ENCODE results near the gene ZNF90. TPM values are rescaled to one million over a fixed set of nuclear protein-coding genes. Genes with fewer than 3 reads are reported as not detected.

ZNF90 gene
- total RNA-seq, 1 donor from 2014 or later: 23.7 TPM

- TF ChIP-seq CTCF (conservative IDR thresholded peaks at IDR 0.05): no peak
- no peaks in the 10 kb centered on the region for H3K4me1 Mint-ChIP-seq (ENCODE audit: unreplicated experiment)
- DNase-seq (ENCODE audit: extremely low spot score, unreplicated experiment): no peak
- H3K27ac Mint-ChIP-seq: no peak overlapping the region
- peaks cover 7% of the 10 kb centered on the region for H3K9me3 Mint-ChIP-seq
- H3K27me3 Mint-ChIP-seq: no peaks in the 10 kb centered on the region
- H3K36me3 Mint-ChIP-seq: no peaks in the 10 kb centered on the region
- no peak overlapping the region for H3K4me3 Mint-ChIP-seq
Measured at GRCh38 chr19:20162821-20163220, 85.0 kb downstream of the ZNF90 start.

- no peaks in the 10 kb centered on the region for H3K4me1 Mint-ChIP-seq (ENCODE audit: unreplicated experiment)
- H3K27ac Mint-ChIP-seq: no peak overlapping the region
- no peaks in the 10 kb centered on the region for H3K27me3 Mint-ChIP-seq
- peaks cover 7% of the 10 kb centered on the region for H3K9me3 Mint-ChIP-seq
- H3K4me3 Mint-ChIP-seq: no peak overlapping the region
- DNase-seq (ENCODE audit: extremely low spot score, unreplicated experiment): no peak
- no peak for TF ChIP-seq CTCF (conservative IDR thresholded peaks at IDR 0.05)
- H3K36me3 Mint-ChIP-seq: peaks cover 4% of the 10 kb centered on the region
Measured at GRCh38 chr19:20164456-20164855, 86.7 kb downstream of the ZNF90 start.

- H3K36me3 Mint-ChIP-seq: peaks cover 18% of the 10 kb centered on the region
- H3K27ac Mint-ChIP-seq: peak overlapping the region; percentile 5
- no peak for TF ChIP-seq CTCF (conservative IDR thresholded peaks at IDR 0.05)
- no peak for DNase-seq (ENCODE audit: extremely low spot score, unreplicated experiment)
- peak overlapping the region; percentile 64 for H3K4me3 Mint-ChIP-seq
- no peaks in the 10 kb centered on the region for H3K27me3 Mint-ChIP-seq
- H3K9me3 Mint-ChIP-seq: peaks cover 7% of the 10 kb centered on the region
- H3K4me1 Mint-ChIP-seq (ENCODE audit: unreplicated experiment): peaks cover under 1% of the 10 kb centered on the region
Measured at GRCh38 chr19:20165971-20166592, 88.3 kb downstream of the ZNF90 start.

- H3K36me3 Mint-ChIP-seq: peaks cover 28% of the 10 kb centered on the region
Measured at GRCh38 chr19:20167020-20167644, 89.3 kb downstream of the ZNF90 start, which contains the start of gene ZNF486. TSS of gene ZNF486 (plus strand) at chr19:20167214. CDS start at chr19:20167331, 117 bp downstream.

GRCh38 chr19:20167651-20168122 is 89.9 kb downstream of the ZNF90 start:
- Mint-ChIP-seq H3K27ac (peak overlapping the region; percentile 99), H3K4me1 (ENCODE audit: unreplicated experiment) (peaks cover 4% of the 10 kb centered on the region), H3K4me3 (peak overlapping the region; percentile 99), H3K36me3 (peaks cover 28% of the 10 kb centered on the region), H3K9me3 (peaks cover 10% of the 10 kb centered on the region), H3K27me3 (no peaks in the 10 kb centered on the region)
- no peak for DNase-seq (ENCODE audit: extremely low spot score, unreplicated experiment)
- no peak for TF ChIP-seq CTCF (conservative IDR thresholded peaks at IDR 0.05)

More at GRCh38 chr19:20167020-20167644, 89.3 kb downstream of the ZNF90 start, which contains the start of gene ZNF486:
- Mint-ChIP-seq H3K4me3 (peak within 1 kb of the TSS; percentile 99), H3K4me1 (ENCODE audit: unreplicated experiment) (peaks cover 4% of the 10 kb centered on the region), H3K9me3 (peaks cover 15% of the 10 kb centered on the region), H3K27me3 (no peaks in the 10 kb centered on the region), H3K27ac (peak within 1 kb of the TSS; percentile 99)
- DNase-seq (ENCODE audit: extremely low spot score, unreplicated experiment): peak; percentile 92
- TF ChIP-seq CTCF (conservative IDR thresholded peaks at IDR 0.05): no peak

Other genes starting within 250 kb of the ZNF90 start
- gene ZNF253, start 212.1 kb upstream of the ZNF90 start, total RNA-seq (ENCODE audit: low replicate concordance): 22.6 and 36.6 TPM in 2 replicates
- 19.2 and 26.3 TPM in 2 replicates for gene ZNF93, start 177.1 kb upstream of the ZNF90 start, total RNA-seq (ENCODE audit: low replicate concordance)
- gene ZNF682, start 38.5 kb upstream of the ZNF90 start, total RNA-seq (ENCODE audit: low replicate concordance): 10.8 and 16.2 TPM in 2 replicates
- 15.3 TPM in 2 replicates for gene ZNF486, start 89.2 kb downstream of the ZNF90 start, total RNA-seq (ENCODE audit: low replicate concordance)